Stimulated activated effector memory CD8-positive, alpha-beta T cell treated with anti-CD3 and anti-CD28 coated beads, Interleukin-12 subunit alpha, Interleukin-12 subunit beta, amount 100 ng/mL, for 72 hours (primary cell): ENCODE measurements around the gene NDRG3.
"Not testable (repeated sequence)": the region's sequence is repeated elsewhere in the genome, so short reads cannot be mapped to it uniquely, and the experiment has no call there.

Source experiments
- ATAC-seq: fragments of 150-1000 bp; cut with Tn5 transposase; 2 replicates; pipeline ENCODE4 v1.10.0; 2021
- DNase-seq, 2 donors: peaks; one replicate each; pipeline ENCODE4 v3.0.0; 2021 to 2022; ENCODE audit warnings: low spot score in 2 of 2
- H3K27ac Mint-ChIP-seq: one replicate; pipeline ENCODE4 v1.8.0; 2022; ENCODE audit warnings: mild to moderate bottlenecking, mixed read lengths
- H3K36me3 Mint-ChIP-seq: one replicate; pipeline ENCODE4 v1.8.0; 2022; ENCODE audit warnings: mild to moderate bottlenecking, mixed read lengths
- H3K4me1 Mint-ChIP-seq: one replicate; pipeline ENCODE4 v1.8.0; 2022; ENCODE audit warnings: mixed read lengths
- H3K4me3 Mint-ChIP-seq: one replicate; pipeline ENCODE4 v1.8.0; 2022; ENCODE audit warnings: mild to moderate bottlenecking, mixed read lengths
- H3K9me3 Mint-ChIP-seq: one replicate; pipeline ENCODE4 v1.8.0; 2022; ENCODE audit warnings: mixed read lengths

Gene NDRG3

DNA sequence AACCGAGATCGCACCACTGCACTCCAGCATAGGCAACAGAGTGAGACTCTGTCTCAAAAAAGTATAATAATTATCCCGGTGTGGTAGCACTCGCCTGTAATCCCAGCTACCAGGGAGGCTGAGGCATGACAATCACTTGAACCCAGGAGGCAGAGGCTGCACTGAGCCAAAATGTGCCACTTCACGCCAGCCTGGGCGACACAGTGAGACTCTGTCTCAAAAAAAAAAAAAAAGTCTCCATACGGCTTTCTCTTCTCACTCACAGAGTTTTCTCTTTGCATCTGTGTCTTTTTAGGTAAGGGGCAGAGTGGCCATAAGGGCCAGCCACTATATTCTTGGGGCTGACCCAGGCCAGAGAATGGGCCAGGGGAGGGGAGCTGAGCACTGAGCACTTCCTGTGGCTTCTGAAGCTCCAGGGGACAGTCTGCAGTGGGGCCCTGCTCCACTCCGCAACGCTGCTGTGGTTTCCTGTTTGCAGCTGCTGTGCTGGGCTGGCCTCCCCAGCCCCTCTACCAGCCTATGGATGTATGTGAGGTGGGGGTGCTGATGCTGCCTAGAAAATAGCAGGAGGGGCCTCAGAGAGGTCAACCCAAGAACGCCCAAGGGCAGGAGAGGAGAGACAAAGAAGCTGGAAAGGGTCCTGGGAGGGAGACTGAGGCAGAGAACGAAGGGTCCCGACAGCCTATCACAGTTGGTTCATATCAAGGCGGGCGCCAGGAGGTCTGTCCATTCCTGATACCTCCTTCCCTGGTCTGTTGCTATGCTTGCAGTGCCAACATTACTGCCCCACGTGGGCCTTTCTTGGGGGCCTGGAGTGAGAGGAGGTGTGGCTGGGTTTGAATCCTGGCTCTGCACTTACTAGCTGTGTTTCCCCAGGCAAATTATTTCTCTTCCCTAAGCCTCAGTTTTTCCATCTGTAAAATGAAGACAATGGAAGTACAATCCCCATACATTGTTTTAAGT lies 115.9 kb downstream of the NDRG3 start:
- Mint-ChIP-seq H3K4me1 (peaks cover 69% of the 10 kb centered on the region), H3K27ac (peak overlapping the region; percentile 96), H3K36me3 (peaks cover 100% of the 10 kb centered on the region), H3K4me3 (peak overlapping the region; percentile 70), H3K9me3 (no peaks in the 10 kb centered on the region)
- peak; percentile 83 for ATAC-seq
- peak; percentile 28 to 71 for DNase-seq

DNA sequence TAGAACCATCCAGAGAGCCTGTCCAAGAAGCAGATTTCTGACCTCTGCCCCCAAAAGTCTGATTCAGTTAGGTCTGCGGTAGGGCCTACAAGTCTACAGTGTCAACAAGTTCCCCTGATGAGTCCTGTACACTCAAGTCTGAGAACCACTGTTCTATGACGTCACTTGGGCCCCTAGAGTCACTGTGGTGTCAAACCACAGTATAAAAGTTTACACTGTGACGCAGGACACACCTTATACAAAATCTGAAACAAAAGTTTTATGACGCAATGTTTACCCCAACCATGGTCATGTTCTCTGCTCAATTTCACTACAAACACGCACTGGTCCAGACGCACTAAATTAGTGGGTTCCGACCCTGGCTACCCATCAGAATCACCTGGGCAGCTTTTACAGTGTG lies 117.8 kb downstream of the NDRG3 start:
- peaks cover 100% of the 10 kb centered on the region for H3K36me3 Mint-ChIP-seq
- H3K4me1 Mint-ChIP-seq: peaks cover 72% of the 10 kb centered on the region
- H3K27ac Mint-ChIP-seq: peak overlapping the region; percentile 17
- peak; percentile 91 for ATAC-seq
- peak in 1 of 2 donors; percentile 65 for DNase-seq
- no peaks in the 10 kb centered on the region for H3K9me3 Mint-ChIP-seq
- no peak overlapping the region for H3K4me3 Mint-ChIP-seq

DNA sequence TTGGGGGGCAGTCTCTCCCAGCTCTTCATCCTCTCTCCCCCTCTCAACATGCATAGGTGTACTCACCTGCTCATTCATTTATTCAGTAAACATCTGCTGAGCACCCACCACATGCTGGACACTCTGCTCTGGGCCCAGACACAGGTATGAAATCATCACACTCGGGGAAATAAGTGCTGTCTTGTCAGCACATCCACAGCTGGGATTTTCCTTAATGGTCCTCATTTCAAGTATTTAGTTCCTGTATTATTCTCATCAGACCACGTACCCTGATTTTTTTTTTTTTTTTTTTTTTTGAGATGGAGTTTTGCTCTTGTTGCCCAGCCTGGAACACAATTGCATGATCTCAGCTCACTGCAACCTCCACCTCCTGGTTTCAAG lies 121.0 kb downstream of the NDRG3 start:
- Mint-ChIP-seq H3K4me1 (peaks cover 58% of the 10 kb centered on the region), H3K36me3 (peaks cover 100% of the 10 kb centered on the region), H3K27ac (peak overlapping the region; percentile 78), H3K4me3 (no peak overlapping the region), H3K9me3 (no peaks in the 10 kb centered on the region)
- ATAC-seq (no peak), DNase-seq (no peak)

DNA sequence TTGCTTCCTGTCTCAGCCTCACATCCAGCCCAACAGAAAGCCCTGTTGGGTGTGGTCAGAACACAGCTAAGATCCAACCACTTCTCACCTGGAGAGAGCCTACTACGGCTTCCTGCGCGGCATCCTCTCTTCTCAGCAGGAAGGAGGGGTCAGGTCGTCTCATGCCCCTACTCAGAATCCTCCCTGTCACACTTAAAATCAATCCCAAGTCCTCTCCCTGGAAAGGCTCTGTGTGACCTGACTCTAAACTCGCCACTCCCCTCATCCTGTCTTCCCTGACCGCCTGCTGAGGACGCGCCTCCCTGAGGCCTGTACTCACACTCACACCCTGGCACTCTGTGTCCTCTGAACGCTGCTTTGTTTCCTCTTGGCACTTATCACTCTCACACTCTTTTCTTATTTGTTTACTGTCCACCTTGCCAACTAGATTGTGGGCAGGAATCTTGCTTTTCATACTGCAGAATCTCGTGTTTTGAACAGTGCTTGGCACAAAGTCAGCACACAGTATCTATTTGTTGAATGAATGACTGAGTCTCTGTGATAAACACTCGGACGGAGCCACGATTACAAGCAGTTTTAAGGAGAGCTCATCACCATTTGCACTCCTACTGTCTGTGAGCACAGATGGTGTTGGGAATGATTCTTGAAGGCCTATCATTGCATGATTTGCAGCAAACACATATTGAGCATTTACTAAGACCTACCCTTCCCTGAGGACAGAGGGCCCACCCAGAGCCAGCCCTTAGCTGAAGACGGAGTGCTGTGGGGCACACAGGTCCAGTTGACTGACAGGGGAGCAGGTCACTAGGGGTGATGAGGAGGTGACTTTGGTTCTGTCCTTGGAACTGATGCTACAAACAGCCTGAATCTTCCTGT lies 121.6 kb downstream of the NDRG3 start:
- Mint-ChIP-seq H3K36me3 (peaks cover 100% of the 10 kb centered on the region), H3K4me3 (no peak overlapping the region), H3K4me1 (peaks cover 52% of the 10 kb centered on the region), H3K27ac (peak overlapping the region; percentile 78), H3K9me3 (no peaks in the 10 kb centered on the region)
- no peak for DNase-seq
- ATAC-seq: no peak

DNA sequence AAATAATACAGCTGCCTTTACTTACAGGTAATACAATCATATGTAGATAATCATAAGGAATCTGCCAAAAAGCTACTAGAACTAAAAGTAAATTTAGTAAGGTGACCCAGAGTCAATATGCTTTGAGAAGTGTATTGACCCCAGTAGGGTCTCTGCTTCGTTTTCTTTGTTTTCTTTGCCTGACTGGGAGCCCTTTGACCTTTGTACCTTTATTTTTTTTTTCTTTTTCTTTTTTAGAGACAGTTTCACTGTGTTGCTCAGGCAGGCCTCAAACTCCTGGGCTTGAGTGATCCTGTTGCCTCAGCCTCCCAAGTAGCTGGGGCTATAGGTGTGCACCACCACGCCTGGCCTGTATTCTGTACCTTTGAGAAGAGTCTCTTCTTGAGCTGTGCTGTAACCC lies 122.4 kb downstream of the NDRG3 start:
- Mint-ChIP-seq H3K27ac (peak overlapping the region; percentile 78), H3K4me3 (no peak overlapping the region), H3K36me3 (peaks cover 100% of the 10 kb centered on the region), H3K4me1 (peaks cover 45% of the 10 kb centered on the region), H3K9me3 (no peaks in the 10 kb centered on the region)
- ATAC-seq (no peak), DNase-seq (no peak)

DNA sequence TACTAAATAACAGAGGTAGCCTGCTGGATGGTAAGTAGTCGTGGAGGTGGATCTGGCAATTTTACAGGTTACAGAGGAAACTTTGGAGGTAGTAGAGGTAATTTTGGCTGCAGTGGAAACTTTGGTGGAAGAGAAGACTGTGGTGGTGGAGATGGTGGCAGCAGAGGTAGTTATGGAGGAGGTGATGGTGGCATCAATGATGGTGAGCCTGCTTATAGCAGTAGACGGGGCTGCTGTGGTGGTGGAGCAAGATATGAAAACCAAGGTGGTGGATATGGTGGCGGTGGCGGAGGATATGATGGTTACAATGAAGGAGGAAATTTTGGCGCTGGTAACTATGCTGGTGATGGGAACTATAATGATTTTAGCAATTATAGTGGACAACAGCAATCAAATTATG lies 125.0 kb downstream of the NDRG3 start:
- Mint-ChIP-seq H3K4me3 (no peak overlapping the region), H3K9me3 (no peaks in the 10 kb centered on the region), H3K27ac (peak overlapping the region; percentile 29), H3K4me1 (peaks cover 27% of the 10 kb centered on the region), H3K36me3 (peaks cover 98% of the 10 kb centered on the region)
- DNase-seq (no peak), ATAC-seq (no peak)

DNA sequence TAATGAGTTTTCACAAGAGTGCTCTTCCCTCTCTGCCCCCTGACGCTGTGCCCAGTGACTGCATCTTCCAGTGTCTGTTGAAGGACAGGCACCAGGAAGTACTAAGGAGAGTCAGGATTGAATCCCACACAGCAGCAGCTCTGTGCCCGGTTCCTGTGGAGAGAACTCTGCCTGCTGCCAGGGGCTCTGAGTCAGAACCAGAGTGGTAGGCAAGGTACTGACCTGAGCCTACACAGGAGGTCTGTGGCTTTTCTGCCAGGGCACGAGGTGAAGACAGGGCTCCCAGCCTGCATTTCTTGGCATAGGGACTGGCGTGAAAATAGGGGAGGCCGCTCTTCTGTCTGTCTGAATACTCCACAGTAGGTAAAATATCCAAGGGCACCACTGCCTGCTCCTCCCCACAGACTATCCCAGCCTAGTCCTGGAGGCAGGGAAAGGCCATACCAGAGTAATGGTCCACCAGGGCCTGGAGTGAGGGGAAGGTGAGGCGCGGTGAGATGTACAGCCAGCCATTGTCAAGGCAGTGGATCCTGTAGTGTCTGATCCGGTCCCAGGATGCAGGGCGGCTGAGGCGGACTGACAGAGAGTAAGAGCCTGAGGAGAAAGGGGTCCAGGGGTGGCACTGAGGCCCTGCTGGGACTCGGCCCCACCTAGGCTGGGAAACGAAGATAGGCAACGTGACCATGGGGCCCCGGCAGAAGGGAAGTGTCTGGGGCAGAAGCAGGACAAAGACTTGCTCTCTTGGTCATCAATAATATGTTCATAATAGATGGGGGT lies 130.9 kb downstream of the NDRG3 start:
- Mint-ChIP-seq H3K4me1 (peaks cover 26% of the 10 kb centered on the region), H3K9me3 (no peaks in the 10 kb centered on the region), H3K4me3 (no peak overlapping the region), H3K27ac (peak overlapping the region; percentile 83), H3K36me3 (peaks cover 98% of the 10 kb centered on the region)
- DNase-seq (no peak), ATAC-seq (peak; percentile 40)

DNA sequence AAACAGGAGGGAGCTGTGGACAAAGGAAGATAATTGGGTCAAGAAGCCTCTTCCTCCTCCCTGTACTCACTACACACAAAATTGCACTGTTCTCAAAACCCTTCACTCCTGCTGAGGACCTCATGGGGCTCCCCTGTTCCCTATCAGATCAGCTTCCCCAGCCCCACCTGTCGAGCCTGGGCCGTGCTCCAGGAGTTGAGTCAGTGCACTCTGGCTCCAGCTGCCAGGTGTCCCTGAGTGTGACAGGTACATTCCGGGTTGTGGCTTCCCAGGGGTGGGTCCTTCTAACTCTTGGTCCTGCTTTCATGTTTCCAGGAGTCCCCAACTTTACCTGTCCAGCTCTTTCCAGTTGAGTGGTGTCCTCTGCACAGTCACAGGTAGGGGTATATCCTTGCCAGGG lies 131.9 kb downstream of the NDRG3 start:
- Mint-ChIP-seq H3K4me1 (peaks cover 33% of the 10 kb centered on the region), H3K4me3 (no peak overlapping the region), H3K27ac (peak overlapping the region; percentile 83), H3K36me3 (peaks cover 98% of the 10 kb centered on the region), H3K9me3 (no peaks in the 10 kb centered on the region)
- ATAC-seq (no peak), DNase-seq (no peak)

DNA sequence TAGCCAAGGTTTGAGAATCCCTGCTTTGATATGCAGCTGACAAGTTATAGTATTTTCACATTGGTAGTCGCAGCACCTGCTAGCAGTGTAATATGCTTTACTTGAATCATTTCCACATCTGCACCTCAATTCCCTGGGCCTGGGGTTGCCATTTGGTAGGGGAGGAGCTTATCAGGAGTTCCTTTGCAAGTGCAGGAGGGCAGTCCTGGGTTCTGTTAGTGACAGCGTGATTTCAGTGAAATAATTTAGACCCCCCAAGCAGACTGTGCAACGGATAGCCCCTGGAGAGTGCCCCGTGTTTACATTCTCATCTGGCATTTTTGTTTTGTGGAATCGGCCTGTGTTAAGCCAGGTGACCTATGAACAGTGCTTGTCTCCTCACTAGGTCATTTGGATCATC lies 134.3 kb downstream of the NDRG3 start:
- peak overlapping the region; percentile 65 for H3K27ac Mint-ChIP-seq
- DNase-seq: no peak
- no peak overlapping the region for H3K4me3 Mint-ChIP-seq
- H3K9me3 Mint-ChIP-seq: no peaks in the 10 kb centered on the region
- peaks cover 100% of the 10 kb centered on the region for H3K36me3 Mint-ChIP-seq
- no peak for ATAC-seq
- H3K4me1 Mint-ChIP-seq: peaks cover 49% of the 10 kb centered on the region

DNA sequence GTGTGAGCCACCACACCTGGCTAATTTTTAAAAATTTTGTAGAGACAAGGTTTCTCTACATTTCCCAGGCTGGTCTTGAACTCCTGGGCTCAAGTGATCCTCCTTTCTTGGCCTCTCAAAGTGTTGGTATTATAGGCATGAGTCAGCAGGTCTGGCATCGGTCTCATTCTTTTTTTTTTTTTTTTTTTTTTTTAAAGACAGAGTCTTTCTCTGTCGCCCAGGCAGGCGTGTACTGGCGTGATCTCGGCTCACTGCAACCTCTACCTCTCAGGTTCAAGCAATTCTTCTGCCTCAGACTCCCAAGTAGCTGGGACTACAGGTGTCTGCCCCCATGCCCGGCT lies 137.5 kb downstream of the NDRG3 start:
- not testable (repeated sequence) for ATAC-seq, H3K9me3 Mint-ChIP-seq, DNase-seq, H3K4me3 Mint-ChIP-seq
- Mint-ChIP-seq H3K4me1 (peaks cover 52% of the 10 kb centered on the region), H3K27ac (peak overlapping the region; percentile 94), H3K36me3 (peaks cover 86% of the 10 kb centered on the region)

DNA sequence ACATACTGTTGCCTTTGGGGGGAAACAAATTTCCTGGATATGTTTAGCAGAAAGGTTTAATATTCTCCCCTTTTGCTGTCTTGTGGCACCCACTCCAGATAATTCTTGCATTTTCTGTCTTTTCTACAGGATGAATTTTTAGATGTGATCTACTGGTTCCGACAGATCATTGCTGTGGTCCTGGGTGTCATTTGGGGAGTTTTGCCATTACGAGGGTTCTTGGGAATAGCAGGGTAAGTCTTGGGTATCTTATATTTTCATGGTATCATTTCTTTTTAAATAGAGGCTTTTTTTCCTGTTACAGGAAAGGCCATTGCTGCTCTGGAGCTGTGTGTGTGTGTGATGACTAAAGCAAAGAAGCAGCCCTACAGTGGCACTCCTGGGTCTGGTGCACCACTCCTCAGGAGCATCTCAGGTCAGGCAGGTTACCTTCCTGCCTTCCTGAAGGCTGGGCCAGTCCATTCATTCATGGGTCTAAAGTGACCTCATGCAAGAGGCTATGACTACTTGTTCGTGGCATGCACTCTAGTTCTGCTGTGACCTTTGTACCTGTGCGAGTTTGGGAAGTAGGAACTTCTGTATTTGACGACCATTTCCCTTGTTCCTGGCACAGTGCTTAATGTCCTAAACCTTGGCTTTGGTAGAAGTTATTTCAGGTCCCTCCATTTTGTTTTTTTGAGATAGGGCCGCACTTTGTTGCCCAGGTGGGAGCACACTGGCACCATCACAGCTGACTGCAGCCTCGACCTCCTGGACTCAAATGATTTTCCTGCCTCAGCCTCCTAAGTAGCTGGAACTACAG lies 138.1 kb downstream of the NDRG3 start:
- Mint-ChIP-seq H3K4me3 (peak overlapping the region; percentile 94), H3K4me1 (peaks cover 47% of the 10 kb centered on the region), H3K27ac (peak overlapping the region; percentile 94), H3K9me3 (no peaks in the 10 kb centered on the region), H3K36me3 (peaks cover 80% of the 10 kb centered on the region)
- DNase-seq: no peak
- ATAC-seq: no peak

DNA sequence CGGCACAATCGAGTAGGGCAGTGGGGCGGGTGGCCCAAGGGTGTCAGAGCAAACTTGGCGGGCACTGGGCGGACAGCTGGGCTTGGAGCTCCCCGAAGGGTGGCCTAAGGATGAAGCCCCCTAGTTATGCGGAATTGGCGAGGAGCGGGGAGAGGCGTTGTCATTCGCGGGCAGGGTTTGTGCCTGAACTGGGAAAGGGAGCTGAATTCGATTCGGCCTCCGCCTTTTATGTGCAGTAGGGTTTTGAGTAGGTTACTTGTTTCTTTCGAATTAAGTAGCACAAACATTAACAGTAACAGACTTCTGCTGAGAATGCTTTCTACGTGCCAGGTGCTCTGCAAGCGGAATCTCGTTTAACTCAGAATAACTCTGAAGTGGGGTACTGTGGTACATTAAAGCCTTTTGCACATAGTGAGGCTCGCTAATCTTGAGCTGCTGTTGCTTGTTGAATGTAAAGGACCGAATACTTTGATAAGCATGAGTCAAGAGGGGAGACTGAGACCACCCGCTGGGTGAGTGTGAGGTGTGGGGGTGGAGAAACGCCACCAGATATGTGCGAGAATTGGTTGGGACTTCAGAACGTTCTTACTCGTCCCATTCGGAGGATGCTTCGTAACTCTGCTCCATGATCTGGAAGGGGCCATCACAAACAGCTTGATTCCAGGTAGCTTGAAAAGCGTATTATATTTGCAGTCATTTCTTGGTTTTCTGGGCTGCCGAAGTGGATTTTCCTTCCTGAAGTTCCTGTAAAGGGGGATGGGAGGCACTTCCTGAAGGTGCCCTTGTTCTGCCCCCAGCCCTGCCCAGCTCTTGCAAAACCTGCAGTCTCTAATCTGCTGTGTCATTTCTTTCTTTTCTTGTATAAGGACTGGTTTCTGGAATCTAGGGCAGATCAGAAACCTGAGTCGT lies 139.5 kb downstream of the NDRG3 start:
- peak in 1 of 2 donors; percentile 64 for DNase-seq
- Mint-ChIP-seq H3K9me3 (no peaks in the 10 kb centered on the region), H3K4me3 (peak overlapping the region; percentile 94), H3K36me3 (peaks cover 66% of the 10 kb centered on the region), H3K4me1 (peaks cover 42% of the 10 kb centered on the region), H3K27ac (peak overlapping the region; percentile 94)
- ATAC-seq: no peak

DNA sequence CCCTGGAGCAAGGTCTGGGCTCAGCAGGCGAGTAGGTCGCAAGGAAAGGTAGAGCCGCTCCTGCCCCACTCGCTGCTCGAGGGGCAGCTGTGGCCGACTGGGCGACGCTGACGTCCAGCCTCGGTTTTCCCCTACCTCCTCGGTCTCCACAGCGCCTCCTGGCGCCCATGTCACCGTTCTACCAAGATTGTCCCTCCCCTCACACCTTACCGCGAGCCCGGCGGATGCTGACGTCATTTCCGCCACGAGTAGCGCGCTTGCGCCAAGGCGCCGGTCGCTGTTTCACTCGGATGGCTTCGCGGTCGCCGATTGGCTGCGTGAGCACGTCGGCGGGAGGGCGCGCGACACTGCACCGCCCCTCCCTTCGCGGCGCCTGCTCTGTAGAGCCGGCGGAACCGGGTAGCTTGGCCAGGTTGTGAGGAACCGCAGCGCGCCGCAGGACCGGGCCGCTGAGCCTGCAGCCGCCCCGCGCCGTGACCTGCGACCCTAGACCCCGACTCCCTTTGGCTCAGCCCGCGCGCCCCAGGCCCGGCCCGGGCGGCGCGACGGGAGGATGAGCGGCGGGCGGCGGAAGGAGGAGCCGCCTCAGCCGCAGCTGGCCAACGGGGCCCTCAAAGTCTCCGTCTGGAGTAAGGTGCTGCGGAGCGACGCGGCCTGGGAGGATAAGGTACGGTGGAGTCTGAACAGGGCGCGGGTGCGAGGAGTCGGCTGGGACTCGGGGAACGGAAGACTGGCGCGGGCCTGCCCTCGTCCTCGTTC lies 140.3 kb downstream of the NDRG3 start, which contains the start of gene RAB5IF:
TSS of gene RAB5IF (plus strand) at position 381 of the 759 bp plus-strand sequence. CDS start at position 554, 173 bp downstream.
- peak; percentile 99 to 100 for DNase-seq
- peak within 1 kb of the TSS; percentile 94 for H3K4me3 Mint-ChIP-seq
- H3K36me3 Mint-ChIP-seq: peaks cover 58% of the 10 kb centered on the region
- H3K9me3 Mint-ChIP-seq: no peaks in the 10 kb centered on the region
- peak; percentile 90 for ATAC-seq
- H3K4me1 Mint-ChIP-seq: peaks cover 42% of the 10 kb centered on the region
- peak within 1 kb of the TSS; percentile 94 for H3K27ac Mint-ChIP-seq
